GM12892 (cell line): ENCODE measurements around the gene TFPI2.

Source experiments
- POLR2A ChIP-seq: IDR thresholded peaks from 2 replicates; pipeline ENCODE4 v1.6.1; 2011; ENCODE audit warnings: low read depth, low read length, control low read depth
- POLR2AphosphoS5 ChIP-seq: IDR thresholded peaks from 2 replicates; pipeline ENCODE4 v1.6.1; 2011; ENCODE audit warnings: low read depth, low read length, control low read depth
- TAF1 ChIP-seq: IDR thresholded peaks from 2 replicates; pipeline ENCODE4 v1.6.1; 2011; ENCODE audit warnings: low read depth, mild to moderate bottlenecking, control low read depth, low read length, borderline replicate concordance

DNA sequence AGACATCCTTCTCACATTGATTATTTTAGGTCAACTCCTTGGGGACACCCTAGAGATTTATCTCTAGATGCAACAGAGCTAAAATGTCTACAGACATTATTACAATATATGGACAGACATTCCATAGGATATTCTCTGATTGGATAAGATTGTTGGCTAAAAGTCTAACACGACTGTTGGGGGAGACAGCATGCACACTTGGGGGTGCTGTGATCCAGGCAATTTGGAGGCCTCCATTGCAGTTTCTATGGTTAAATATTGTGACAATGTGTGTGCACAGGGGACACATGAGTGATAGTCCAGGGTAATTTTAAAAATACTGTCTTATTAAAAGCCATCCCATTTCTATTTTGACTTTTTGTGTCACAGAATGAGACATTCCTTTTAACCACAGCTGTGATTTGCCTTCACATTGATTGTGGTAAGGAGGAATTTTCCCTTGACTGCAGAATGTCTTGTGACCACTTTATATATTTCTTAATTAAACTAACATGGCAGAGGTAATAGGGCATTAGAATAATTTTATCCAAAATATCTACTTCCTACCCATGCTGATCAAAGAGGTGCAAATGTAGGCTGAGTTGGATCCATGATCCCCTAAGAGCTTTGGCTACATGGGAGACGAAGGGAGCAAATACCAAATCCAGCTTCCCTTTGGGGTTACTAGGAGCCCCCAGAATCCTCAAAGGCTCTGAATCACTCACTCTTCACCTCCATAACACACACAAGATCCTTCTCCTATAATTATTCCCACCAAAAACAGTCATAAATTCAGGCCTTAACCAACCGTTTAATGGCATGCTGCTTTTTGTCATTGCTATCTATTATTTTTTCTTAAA lies 7.3 kb downstream of the TFPI2 start:
- TF ChIP-seq POLR2A (no peak), TAF1 (no peak), POLR2AphosphoS5 (no peak)
